ENCODE results near the gene INPP4B.
"Not testable (repeated sequence)": the region's sequence is repeated elsewhere in the genome, so short reads cannot be mapped to it uniquely, and the experiment has no call there.

The INPP4B gene

GRCh38 chr4:142549726-142550463 lies 296.2 kb downstream of the INPP4B start:
- DNase-seq (ENCODE audit: low read depth in 2 of 2, low spot score in 1 of 2), result no peak

- DNase-seq (ENCODE audit: low read depth in 2 of 2, low spot score in 1 of 2), result no peak
These were observed 296.9 kb downstream of the INPP4B start for GRCh38 chr4:142549248-142549647.

DNA sequence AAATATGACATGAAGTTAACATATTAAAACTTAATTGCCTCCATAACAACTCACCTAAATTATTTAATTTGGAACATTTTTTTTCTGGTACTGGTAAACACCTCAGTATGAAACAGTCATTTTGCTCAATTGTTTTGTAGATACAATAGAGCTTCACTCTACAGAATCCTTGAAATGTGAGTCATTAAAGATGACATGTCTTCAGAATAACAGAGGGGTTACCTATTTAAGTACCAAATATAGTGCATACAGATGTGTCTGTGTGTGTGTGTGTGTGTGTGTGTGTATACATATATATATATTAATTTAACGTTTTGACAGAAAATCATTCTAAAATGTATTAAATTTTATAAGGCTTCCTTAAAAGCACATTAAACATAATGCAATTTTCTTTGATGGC lies 297.6 kb downstream of the INPP4B start:
- DNase-seq (ENCODE audit: low read depth in 2 of 2, low spot score in 1 of 2), result no peak

DNA sequence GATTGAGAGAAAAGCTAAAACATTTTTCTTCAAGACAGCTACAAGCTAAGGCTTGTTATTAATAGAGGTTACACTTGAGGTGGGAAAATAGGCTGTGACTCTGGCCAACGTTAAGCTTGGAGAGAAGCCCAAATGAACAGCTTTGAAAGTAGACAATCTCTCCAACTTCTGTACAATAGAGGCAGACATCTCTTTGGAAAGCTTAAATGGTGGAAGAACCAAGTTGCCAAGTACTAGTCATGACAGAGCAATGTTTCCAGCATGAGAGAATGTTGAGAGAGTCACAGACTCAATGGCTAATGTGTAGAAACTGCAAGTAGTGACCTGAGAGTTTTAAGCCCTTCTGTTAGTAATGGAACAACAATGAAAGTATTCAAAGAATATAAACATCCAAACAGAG lies 298.1 kb downstream of the INPP4B start:
- DNase-seq (ENCODE audit: low read depth in 2 of 2, low spot score in 1 of 2), result no peak

DNA sequence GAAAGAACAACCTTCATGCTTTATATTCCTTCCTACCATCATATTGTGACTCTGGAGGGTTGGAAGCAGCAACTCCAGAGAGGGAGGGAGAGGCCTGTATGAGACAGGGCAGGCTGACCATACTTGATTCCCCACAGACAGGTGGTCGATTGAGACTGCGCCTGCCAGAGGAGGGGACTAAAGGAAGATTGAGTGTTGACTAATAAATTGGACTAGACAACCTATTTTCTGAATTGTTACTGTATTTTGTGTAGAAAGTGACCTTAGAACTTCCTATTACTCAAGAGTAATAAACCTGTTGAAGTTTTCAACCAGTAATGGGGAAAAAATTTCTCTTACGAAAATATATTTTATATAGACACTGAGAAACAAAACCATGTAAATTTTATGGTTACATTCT lies 301.5 kb downstream of the INPP4B start:
- no peak for DNase-seq (ENCODE audit: low read depth in 2 of 2, low spot score in 1 of 2)

DNA sequence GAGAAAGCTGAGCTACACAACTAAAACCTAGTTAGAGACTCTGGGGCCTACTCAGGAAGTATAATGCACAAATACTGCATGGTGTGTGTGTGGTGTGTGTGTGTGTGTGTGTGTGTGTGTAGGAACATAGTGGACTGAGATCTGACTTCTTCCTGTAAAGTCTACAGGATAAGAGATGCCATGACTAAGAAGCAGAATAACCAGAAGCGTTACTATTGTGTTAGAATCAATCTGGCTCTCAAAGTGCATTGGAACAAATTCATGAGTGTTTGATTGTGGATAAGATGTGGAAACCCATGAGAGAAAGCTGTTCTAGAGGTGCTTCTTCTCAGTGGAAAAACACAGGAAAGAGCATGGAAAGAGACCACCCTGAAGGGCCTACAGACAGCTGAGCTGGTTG lies 302.1 kb downstream of the INPP4B start:
- no peak for DNase-seq (ENCODE audit: low read depth in 2 of 2, low spot score in 1 of 2)

GRCh38 chr4:142540483-142540804 lies 305.7 kb downstream of the INPP4B start:
- DNase-seq (ENCODE audit: low read depth in 2 of 2, low spot score in 1 of 2), result no peak

GRCh38 chr4:142539796-142540482 lies 306.2 kb downstream of the INPP4B start:
- no peak for DNase-seq (ENCODE audit: low read depth in 2 of 2, low spot score in 1 of 2)

- no peak for DNase-seq (ENCODE audit: low read depth in 2 of 2, low spot score in 1 of 2)
These were observed 311.1 kb downstream of the INPP4B start for GRCh38 chr4:142535009-142535408.

DNA sequence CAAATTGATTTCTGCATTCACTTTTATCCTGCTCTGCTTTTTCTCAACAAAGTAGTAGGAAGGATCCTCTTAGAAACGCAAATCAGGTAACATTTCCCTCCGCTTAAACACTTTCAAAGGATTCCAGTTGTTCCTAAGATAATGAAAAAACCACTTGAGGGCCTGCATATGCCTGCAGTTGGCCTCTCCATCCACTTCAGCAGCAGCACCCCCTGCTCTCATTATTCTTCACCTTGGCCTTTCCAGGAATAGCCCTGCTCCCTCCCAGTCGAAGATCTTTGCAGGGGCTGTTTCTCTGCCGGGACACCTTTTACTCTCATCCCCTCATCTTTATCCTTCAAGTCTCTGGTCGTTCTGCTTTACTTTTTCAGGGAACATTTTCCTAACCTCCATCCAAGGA lies 314.0 kb downstream of the INPP4B start:
- no peak for DNase-seq (ENCODE audit: low read depth in 2 of 2, low spot score in 1 of 2)

DNA sequence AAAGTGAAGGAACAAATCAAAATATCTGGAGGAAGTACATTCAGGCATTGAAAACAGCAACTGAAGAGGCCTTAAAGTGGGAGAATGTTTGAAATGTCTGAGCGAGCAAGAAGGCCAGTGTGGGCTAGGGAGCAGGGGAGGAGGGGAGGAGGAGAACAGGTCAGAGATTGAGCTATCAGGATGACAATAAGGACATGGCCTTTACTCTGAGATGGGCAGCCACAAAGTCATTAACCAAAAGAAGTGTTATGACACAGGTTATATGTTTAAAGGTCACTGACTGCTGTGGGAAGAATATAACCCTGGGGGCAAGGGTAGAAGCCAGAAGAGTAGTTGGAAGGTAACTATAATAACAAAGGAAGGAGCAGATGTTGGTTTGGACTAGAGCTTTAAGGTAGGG lies 315.4 kb downstream of the INPP4B start:
- DNase-seq (ENCODE audit: low read depth in 2 of 2, low spot score in 1 of 2), result no peak

DNA sequence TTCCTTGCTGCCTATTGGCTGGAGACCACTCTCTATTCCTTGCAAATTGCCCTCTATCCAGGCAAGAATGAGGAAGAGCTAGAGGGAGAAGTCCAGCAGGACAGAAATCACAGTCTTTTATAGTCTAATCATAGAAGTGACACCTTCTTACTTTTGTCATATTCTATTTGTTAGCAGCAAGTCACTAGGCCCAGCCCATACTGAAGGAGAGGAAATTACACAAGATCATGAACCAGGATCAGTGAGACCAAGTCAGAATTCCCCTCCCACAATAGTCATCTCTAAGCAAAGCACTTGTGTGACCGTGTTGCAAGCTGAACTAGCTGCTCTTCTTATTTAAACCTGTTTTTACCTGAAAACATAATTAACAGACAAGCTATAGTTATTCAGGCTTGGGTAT lies 317.7 kb downstream of the INPP4B start:
- no peak for DNase-seq (ENCODE audit: low read depth in 2 of 2, low spot score in 1 of 2)

DNA sequence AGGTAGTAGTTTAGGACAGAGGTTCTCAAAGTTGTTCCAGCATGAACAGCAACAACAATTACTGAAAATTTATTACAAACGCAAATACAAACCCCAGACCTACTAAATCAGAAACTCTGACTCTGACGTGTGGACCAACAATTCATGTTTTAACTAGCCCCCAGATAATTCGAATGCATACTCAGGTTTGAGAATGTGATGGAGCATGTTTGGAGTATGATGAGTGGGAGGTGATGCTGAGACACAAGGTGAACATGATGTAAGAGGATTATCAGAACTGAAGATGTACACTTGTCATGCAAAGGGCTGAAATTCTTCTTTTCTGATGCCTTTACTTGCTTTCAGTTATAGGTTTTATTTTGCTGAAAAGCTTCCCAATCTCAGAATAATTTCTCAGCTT lies 323.0 kb downstream of the INPP4B start:
- DNase-seq (ENCODE audit: low read depth in 2 of 2, low spot score in 1 of 2), result no peak

DNA sequence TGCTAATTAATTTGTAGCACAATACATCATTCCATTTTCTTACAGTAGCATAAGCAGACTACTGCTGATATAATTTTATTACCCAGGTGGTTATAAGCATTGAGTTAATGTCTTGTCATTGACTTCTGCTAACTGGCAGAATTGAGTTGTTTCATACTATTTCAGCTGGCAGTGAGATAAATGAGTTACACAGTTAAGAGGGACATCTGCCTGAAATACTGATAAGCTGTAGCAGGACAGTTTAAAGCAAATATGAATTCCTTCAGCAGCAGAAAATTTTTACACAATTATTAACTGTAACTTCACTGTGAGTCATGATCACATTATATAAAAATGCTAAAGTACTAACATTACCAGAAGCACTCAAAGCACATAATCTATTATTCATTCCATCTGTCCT lies 326.8 kb downstream of the INPP4B start:
- DNase-seq (ENCODE audit: low read depth in 2 of 2, low spot score in 1 of 2), result no peak

- DNase-seq (ENCODE audit: low read depth in 2 of 2, low spot score in 1 of 2), result no peak
These were observed 329.2 kb downstream of the INPP4B start for GRCh38 chr4:142516686-142517526.

DNA sequence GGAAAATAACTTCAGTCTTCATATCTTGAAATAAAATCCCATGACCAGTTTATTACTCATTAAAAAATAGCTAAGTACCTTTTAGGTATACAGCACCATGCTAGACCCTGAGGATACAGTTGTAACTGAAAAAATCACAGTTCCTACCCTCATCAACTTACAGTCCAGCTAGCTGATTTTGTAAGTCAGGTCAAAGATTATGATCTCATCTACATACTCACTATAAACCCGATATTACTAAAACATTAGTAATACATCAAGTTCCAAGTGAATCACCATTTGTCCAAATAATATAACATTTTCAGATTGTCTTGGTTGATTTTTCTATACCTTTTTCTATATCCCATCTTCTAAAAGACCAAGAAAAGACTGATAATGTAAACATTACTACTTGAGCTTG lies 333.9 kb downstream of the INPP4B start:
- DNase-seq (ENCODE audit: low read depth in 2 of 2, low spot score in 1 of 2), result no peak

DNA sequence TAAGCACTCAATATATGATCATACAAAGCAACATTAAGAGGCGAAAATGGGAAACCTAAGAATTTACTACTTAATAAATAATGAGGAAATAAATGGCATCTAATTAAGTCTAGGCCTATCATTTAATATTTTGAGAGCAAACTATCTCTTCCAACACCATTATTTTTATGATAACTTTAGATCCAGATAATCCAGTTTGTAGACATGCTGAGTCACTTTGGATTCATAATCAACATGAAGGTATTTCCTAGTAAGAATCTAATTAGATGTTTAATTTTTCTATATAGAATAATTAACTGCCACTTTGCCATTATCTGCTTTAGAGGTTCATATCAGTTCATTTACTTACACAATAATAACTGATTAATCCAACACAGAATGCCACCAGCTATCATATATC lies 336.2 kb downstream of the INPP4B start:
- no peak for DNase-seq (ENCODE audit: low read depth in 2 of 2, low spot score in 1 of 2)

DNA sequence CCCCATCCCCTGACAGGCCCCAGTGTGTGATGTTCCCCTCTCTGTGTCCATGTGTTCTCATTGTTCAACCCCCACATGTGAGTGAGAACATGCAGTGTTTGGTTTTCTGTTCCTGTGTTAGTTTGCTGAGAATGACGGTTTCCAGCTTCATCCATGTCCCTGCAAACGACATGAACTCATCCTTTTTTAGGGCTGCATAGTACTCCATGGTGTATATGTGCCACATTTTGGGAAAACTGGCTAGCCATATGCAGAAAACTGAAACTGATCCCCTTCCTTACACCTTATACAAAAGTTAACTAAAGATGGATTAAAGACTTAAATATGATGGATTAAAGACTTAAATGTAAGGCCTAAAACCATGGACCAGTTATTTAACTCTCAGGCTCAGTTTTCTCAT lies 336.7 kb downstream of the INPP4B start:
- not testable (repeated sequence) for DNase-seq (ENCODE audit: low read depth in 2 of 2, low spot score in 1 of 2)

- DNase-seq (ENCODE audit: low read depth in 2 of 2, low spot score in 1 of 2), result no peak
These were observed 345.1 kb downstream of the INPP4B start for GRCh38 chr4:142500966-142501365.

GRCh38 chr4:142497606-142498005 lies 348.5 kb downstream of the INPP4B start:
- DNase-seq (ENCODE audit: low read depth in 2 of 2, low spot score in 1 of 2), result no peak

GRCh38 chr4:142493255-142494110 lies 352.6 kb downstream of the INPP4B start:
- no peak for DNase-seq (ENCODE audit: low read depth in 2 of 2, low spot score in 1 of 2)

All from stimulated activated CD8-positive, alpha-beta memory T cell treated with anti-CD3 and anti-CD28 coated beads, Interleukin-4, amount 100 ng/mL, for 1 hour (primary cell).